SK-N-SH (cell line): Measurements from ENCODE around the gene ZPBP2. TPM values are rescaled to one million over a fixed set of nuclear protein-coding genes. Genes with fewer than 3 reads are reported as not detected.

Source experiments
- CTCF ChIA-PET: fragments of 300-600, 350-600 bp; formaldehyde crosslinking; extraction: SDS; loops from one replicate; lab custom pipeline; 2021; lab: Yijun Ruan, JAX
- POLR2A ChIA-PET: fragments of 350-600 bp; sonication (Branson Sonifier 250); formaldehyde crosslinking; extraction: SDS; loops from one replicate; lab custom pipeline; 2020; ENCODE audit warnings: antibody characterized with exemption, inconsistent platforms; lab: Yijun Ruan, JAX
- DNase-seq: peaks from one replicate; pipeline ENCODE4 v3.0.0; 2012
- H2AFZ ChIP-seq: fragments of 200-600 bp; sonication (generic); 2 replicates; pipeline ENCODE4 v1.8.1; 2016; ENCODE audit warnings: antibody characterized with exemption, mild to moderate bottlenecking, low read depth
- H3F3A ChIP-seq: fragments of 200-600 bp; sonication (generic); replicated peaks from 2 replicates; pipeline ENCODE3; 2016; ENCODE audit warnings: antibody characterized with exemption, mild to moderate bottlenecking; ENCODE audit not compliant: insufficient read depth
- H3K27ac ChIP-seq, 2 experiments: fragments of 200-500 bp in 1 of 2; fragments of 200-600 bp in 1 of 2; sonication (Bioruptor generic) in 1 of 2; sonication (generic), shearing (Covaris generic) in 1 of 2; 2 replicates each; pipeline versions ENCODE4 v1.5.1 to v1.6.1; 2014 to 2016; ENCODE audit warnings: low read depth in 2 of 2, inconsistent platforms in 1 of 2, low read length in 1 of 2, mild to moderate bottlenecking in 1 of 2, mixed read lengths in 1 of 2
- H3K27me3 ChIP-seq: fragments of 200-600 bp; sonication (generic), shearing (Covaris generic); 2 replicates; pipeline ENCODE4 v1.6.1; 2016; ENCODE audit warnings: mixed run types; ENCODE audit not compliant: insufficient read depth
- H3K36me3 ChIP-seq, 2 experiments: fragments of 200-500 bp in 1 of 2; fragments of 200-600 bp in 1 of 2; sonication (Bioruptor generic) in 1 of 2; sonication (generic) in 1 of 2; replicated peaks in 1 of 2; 2 replicates each; pipeline versions ENCODE3 to v1.5.1; 2014 to 2016; ENCODE audit warnings: low read length in 1 of 2, mild to moderate bottlenecking in 1 of 2; ENCODE audit not compliant: insufficient read depth in 2 of 2, control insufficient read depth in 1 of 2
- H3K4me1 ChIP-seq, 2 experiments: fragments of 200-500 bp in 1 of 2; fragments of 200-600 bp in 1 of 2; sonication (Bioruptor generic) in 1 of 2; sonication (generic), shearing (Covaris generic) in 1 of 2; 2 replicates each; pipeline versions ENCODE4 v1.5.1 to v1.6.1; 2014 to 2016; ENCODE audit warnings: low read depth in 1 of 2, low read length in 1 of 2, mixed run types in 1 of 2; ENCODE audit not compliant: insufficient read depth in 2 of 2, control insufficient read depth in 1 of 2
- H3K4me2 ChIP-seq: fragments of 200-600 bp; sonication (generic), shearing (Covaris generic); 2 replicates; pipeline ENCODE4 v1.6.1; 2017; ENCODE audit warnings: mixed run types
- H3K4me3 ChIP-seq, 2 experiments: fragments of 200-500 bp in 1 of 2; fragments of 200-600 bp in 1 of 2; sonication (Bioruptor generic) in 1 of 2; sonication (generic), shearing (Covaris generic) in 1 of 2; 2 replicates each; pipeline versions ENCODE4 v1.5.1 to v1.8.1; 2014 to 2016; ENCODE audit warnings: low read depth in 2 of 2, inconsistent platforms in 1 of 2, low read length in 1 of 2, mild to moderate bottlenecking in 1 of 2, mixed read lengths in 1 of 2, moderate library complexity in 1 of 2
- H3K79me2 ChIP-seq: fragments of 200-600 bp; sonication (generic); 2 replicates; pipeline ENCODE4 v1.8.1; 2017; ENCODE audit warnings: mild to moderate bottlenecking; ENCODE audit not compliant: insufficient read depth
- H3K9ac ChIP-seq: fragments of 200-600 bp; sonication (generic); 2 replicates; pipeline ENCODE4 v1.6.1; 2017; ENCODE audit warnings: mixed run types
- H3K9me2 ChIP-seq: fragments of 200-600 bp; sonication (generic); 2 replicates; pipeline ENCODE4 v1.6.1; 2017; ENCODE audit warnings: mixed run types
- H3K9me3 ChIP-seq: fragments of 200-600 bp; sonication (generic); 2 replicates; pipeline ENCODE4 v1.6.1; 2017; ENCODE audit warnings: mixed run types, mild to moderate bottlenecking, moderate library complexity
- H4K20me1 ChIP-seq: fragments of 200-600 bp; sonication (generic); 2 replicates; pipeline ENCODE4 v1.6.1; 2017; ENCODE audit warnings: mild to moderate bottlenecking, mixed run types; ENCODE audit not compliant: insufficient read depth
- EP300 ChIP-seq, 2 experiments: IDR thresholded peaks; 2 replicates each; pipeline versions ENCODE4 v1.4.0 to v1.6.1; 2012; ENCODE audit warnings: borderline replicate concordance in 1 of 2, low read depth in 1 of 2, low read length in 1 of 2
- EZH2phosphoT487 ChIP-seq: fragments of 200-600 bp; sonication (generic); IDR thresholded peaks from 2 replicates; pipeline ENCODE4 v1.6.1; 2017; ENCODE audit warnings: low read depth, mixed run types, mild to moderate bottlenecking, antibody characterized with exemption, moderate library complexity, borderline replicate concordance
- FOSL2 ChIP-seq: IDR thresholded peaks from 2 replicates; pipeline ENCODE4 v1.4.0; 2012; ENCODE audit warnings: low read depth, mild to moderate bottlenecking, moderate library complexity, borderline replicate concordance
- FOXJ3 ChIP-seq: sonication (generic); formaldehyde crosslinking; IDR thresholded peaks from 2 replicates; pipeline ENCODE4 v1.5.1; 2020; ENCODE audit warnings: mild to moderate bottlenecking, missing genetic modification reagents
- FOXM1 ChIP-seq: IDR thresholded peaks from 2 replicates; pipeline ENCODE4 v1.4.0; 2012; ENCODE audit warnings: low read depth, mild to moderate bottlenecking
- GABPA ChIP-seq: IDR thresholded peaks from 2 replicates; pipeline ENCODE4 v1.4.0; 2012; ENCODE audit warnings: low read depth, mild to moderate bottlenecking
- MAX ChIP-seq: IDR thresholded peaks from 2 replicates; pipeline ENCODE4 v1.4.0; 2012; ENCODE audit warnings: low read depth
- MEF2A ChIP-seq: IDR thresholded peaks from 2 replicates; pipeline ENCODE4 v1.4.0; 2012; ENCODE audit warnings: low read depth, borderline replicate concordance
- POLR2AphosphoS5 ChIP-seq: IDR thresholded peaks from 2 replicates; pipeline ENCODE4 v1.6.1; 2012; ENCODE audit warnings: low read depth, low read length
- RCOR1 ChIP-seq: fragments of 150-350 bp; IDR thresholded peaks from 2 replicates; pipeline ENCODE4 v1.6.1; 2017; ENCODE audit warnings: antibody characterized with exemption, low read length
- REST ChIP-seq: IDR thresholded peaks from 2 replicates; pipeline ENCODE4 v1.6.1; 2012; ENCODE audit warnings: mild to moderate bottlenecking, low read depth, low read length, moderate library complexity
- RFX5 ChIP-seq: IDR thresholded peaks from 2 replicates; pipeline ENCODE4 v1.6.1; 2012; ENCODE audit warnings: mild to moderate bottlenecking, improper control_type of control experiment, low read length
- RXRA ChIP-seq: IDR thresholded peaks from 2 replicates; pipeline ENCODE4 v1.4.0; 2012; ENCODE audit warnings: low read depth, mild to moderate bottlenecking, borderline replicate concordance
- SIN3A ChIP-seq: IDR thresholded peaks from 2 replicates; pipeline ENCODE4 v1.6.1; 2012; ENCODE audit warnings: low read depth, mild to moderate bottlenecking, low read length, moderate library complexity, borderline replicate concordance
- TCF12 ChIP-seq: IDR thresholded peaks from 2 replicates; pipeline ENCODE4 v1.4.0; 2012
- TEAD4 ChIP-seq: IDR thresholded peaks from 2 replicates; pipeline ENCODE4 v1.4.0; 2012; ENCODE audit warnings: mild to moderate bottlenecking, borderline replicate concordance; ENCODE audit not compliant: insufficient read depth
- USF1 ChIP-seq: IDR thresholded peaks from 2 replicates; pipeline ENCODE4 v1.4.0; 2012; ENCODE audit warnings: low read depth, borderline replicate concordance
- USF2 ChIP-seq: fragments of 150-350 bp; IDR thresholded peaks from 2 replicates; pipeline ENCODE4 v1.6.1; 2017; ENCODE audit warnings: antibody characterized with exemption, low read length, low read depth, borderline replicate concordance
- YY1 ChIP-seq: IDR thresholded peaks from 2 replicates; pipeline ENCODE4 v1.4.0; 2012; ENCODE audit warnings: low read depth, mild to moderate bottlenecking
- WGBS: methylation state at CpG from one replicate; pipeline ENCODE4 v1.1.6; 2017; ENCODE audit warnings: low lambda C conversion rate; 5-methylcytosine and 5-hydroxymethylcytosine counted together
- polyA plus RNA-seq, 3 experiments: library from polyadenylated mRNA; depleted of rRNA; stranded (reverse); fragments of >200 nt; gene quantifications; 2 replicates each; pipeline ENCODE4 v1.2.3, GENCODE V29; 2012

Gene ZPBP2
- polyA plus RNA-seq, 1 of the 3 experiments (the other 2 are of a cell fraction), result not detected

GRCh38 chr17:39835038-39835786 is 32.8 kb upstream of the ZPBP2 start:
- CTCF ChIA-PET, result interaction anchor here (0.6 to 1.3 kb wide), 2 partner anchors 8 to 38 kb away, joined by 3 read pairs; no protein-coding TSS in a partner anchor
- POLR2A ChIA-PET, result no interaction called here

More at GRCh38 chr17:39835038-39835786, 32.8 kb upstream of the ZPBP2 start:
- Histone ChIP-seq H3K4me2 (no peak overlapping the region), H2AFZ (no peak overlapping the region), H3K9me3 (0 out of 2 replicates have a peak, but pooled peaks cover 6% of the 10 kb centered on the region), H4K20me1 (no peaks in the 10 kb centered on the region), H3K27ac (no peak overlapping the region), H3K27me3 (peaks cover 8% of the 10 kb centered on the region; the same call in 1 of the 2 replicates), H3K36me3 (no peaks in the 10 kb centered on the region), H3K4me1 (no peaks in the 10 kb centered on the region), H3K79me2 (no peaks in the 10 kb centered on the region), H3K9me2 (no peaks in the 10 kb centered on the region), H3K4me3 (no peak overlapping the region), H3F3A (no peaks in the 10 kb centered on the region), H3K9ac (no peak overlapping the region)
- 21% methylated on average over 11 of the region's 17 CpGs for WGBS
- DNase-seq, result no peak
- no peak for TF ChIP-seq MEF2A
- TF ChIP-seq FOSL2, result no peak
- no peak for TF ChIP-seq USF2
- TF ChIP-seq EP300 (IDR thresholded peaks at IDR 0.05; ENCODE audit: borderline replicate concordance in 1 of 2, low read depth in 1 of 2, low read length in 1 of 2), result no peak
- no peak for TF ChIP-seq TEAD4
- no peak for TF ChIP-seq RFX5
- no peak for TF ChIP-seq POLR2AphosphoS5
- TF ChIP-seq TCF12, result no peak
- TF ChIP-seq MAX, result no peak
- no peak for TF ChIP-seq SIN3A
- no peak for TF ChIP-seq USF1
- TF ChIP-seq RXRA, result no peak
- TF ChIP-seq YY1, result no peak
- no peak for TF ChIP-seq FOXM1
- no peak for TF ChIP-seq GABPA
- no peak for TF ChIP-seq RCOR1
- no peak for TF ChIP-seq FOXJ3
- TF ChIP-seq EZH2phosphoT487, result no peak
- no peak for TF ChIP-seq REST
